Dermis blood vessel endothelial cell (primary cell): ENCODE measurements around the gene EMP2. TPM values are rescaled to one million over a fixed set of nuclear protein-coding genes. Genes with fewer than 3 reads are reported as not detected.

Experiments used
- DNase-seq: peaks from one replicate; pipeline ENCODE4 v3.0.0; 2010
- total RNA-seq: library from RNA; depleted of rRNA; stranded (reverse); fragments of >200 nt; gene quantifications from 2 replicates; pipeline ENCODE4 v1.2.3, GENCODE V29; 2014

EMP2 gene
- total RNA-seq, 1 donor from 2014 or later, result 43.7 TPM

DNA sequence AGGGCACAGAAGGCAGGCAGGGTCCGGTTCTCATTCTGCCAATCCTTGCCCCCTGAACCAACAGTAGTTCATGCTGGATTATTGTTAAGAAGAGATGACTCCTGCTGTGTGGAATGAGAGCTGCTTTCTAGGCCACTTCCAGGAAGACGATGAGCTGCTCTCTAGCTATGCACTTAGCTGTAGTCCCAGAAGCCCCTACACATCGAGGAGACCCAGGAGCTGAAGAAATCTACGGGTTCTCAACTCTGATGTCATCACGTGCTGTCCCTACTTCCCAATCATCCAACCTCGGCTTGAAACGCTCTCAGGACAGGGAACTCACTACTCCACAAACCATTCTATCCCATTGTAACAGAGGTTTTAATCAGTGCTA, 29.0 kb upstream of the EMP2 start:
- DNase-seq, result no peak

DNA sequence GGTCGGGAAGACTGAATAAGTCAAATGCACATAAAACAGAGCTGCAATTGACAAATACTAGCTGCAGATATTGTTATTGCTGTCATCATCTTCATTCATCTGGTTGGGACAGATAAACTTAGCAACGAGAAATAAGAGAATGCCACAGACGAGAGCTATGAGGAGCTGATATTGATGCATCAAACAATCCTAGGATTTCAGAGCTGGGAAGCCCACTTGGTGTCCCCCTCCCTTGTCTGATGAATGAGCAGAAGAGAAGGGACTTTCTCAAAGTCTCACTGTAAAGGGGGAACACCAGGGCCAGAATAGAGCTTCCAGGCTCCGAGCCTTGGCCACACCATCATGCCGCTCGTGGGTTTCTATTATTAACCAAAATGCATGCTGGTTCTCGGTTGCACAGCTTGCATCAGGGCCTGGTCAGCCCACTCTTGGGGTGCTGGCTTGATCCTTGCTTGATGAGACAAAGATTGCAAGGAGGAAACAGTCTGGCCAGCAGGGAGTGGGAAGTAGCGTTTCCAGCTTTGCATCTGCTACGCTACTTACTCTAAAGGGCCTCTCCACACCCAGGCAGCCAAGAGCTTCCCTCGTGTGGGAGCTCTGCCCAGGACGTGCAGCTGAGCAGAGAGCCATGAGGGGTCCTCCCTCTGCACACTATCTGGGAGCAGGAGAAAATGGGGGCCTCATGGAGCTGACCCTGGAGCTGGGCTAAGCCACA, 28.4 kb upstream of the EMP2 start:
- no peak for DNase-seq

DNA sequence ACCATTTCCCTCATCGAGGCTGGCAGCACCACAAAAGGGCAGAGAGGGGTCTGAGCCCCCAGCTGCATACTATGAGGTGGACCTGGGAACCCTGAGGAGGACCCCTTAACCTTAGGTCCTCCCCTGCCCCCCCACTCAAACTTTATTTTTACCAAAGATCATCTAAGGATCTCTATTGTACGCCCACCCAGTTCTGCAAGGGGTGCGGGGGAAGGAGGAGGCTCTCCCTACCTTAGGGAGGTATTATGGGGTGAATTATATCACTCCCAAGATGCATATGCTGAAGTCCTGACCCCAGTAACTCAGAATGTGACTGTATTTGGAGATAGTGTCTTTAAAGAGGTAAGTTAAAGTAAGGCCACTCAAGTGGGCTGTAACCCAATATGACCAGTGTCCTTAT, 26.8 kb upstream of the EMP2 start:
- no peak for DNase-seq

DNA sequence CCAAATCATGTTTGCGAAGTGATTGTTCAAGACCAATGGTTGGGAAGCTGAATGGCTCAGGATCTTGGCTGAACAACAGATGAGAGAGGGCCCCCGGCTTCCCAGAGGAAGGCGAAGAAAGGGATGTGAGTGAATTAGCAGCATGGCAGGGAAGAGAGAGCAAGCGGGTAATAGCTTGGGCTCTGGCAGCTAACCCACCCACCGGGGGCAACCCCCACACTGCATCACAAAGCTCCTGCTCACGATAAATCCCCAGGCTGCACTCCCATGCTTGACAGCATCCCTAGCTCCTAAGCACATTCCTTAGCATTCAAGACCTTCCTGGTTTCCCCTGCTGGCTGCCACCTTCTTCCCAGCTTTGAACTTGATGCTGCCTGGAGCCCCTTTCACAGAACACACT, 26.2 kb upstream of the EMP2 start:
- no peak for DNase-seq

DNA sequence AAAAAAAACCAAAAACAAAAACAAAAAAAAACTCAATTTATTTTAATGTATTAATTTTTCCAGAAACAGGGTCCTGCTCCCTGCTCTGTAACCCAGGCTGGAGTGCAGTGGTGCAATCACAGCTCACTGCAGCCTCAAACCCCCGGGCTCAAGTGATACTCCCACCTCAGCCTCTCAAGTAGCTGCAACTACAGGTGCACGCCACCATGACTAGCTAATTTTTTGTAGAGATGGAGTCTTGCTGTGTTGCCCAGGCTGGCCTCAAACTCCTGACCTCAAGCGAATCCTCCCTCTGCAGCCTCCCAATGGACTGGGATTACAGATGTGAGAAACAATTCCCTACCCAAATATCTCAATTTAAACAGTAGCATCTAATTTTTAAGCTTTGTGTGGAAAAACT, 25.2 kb upstream of the EMP2 start:
- DNase-seq, result no peak

DNA sequence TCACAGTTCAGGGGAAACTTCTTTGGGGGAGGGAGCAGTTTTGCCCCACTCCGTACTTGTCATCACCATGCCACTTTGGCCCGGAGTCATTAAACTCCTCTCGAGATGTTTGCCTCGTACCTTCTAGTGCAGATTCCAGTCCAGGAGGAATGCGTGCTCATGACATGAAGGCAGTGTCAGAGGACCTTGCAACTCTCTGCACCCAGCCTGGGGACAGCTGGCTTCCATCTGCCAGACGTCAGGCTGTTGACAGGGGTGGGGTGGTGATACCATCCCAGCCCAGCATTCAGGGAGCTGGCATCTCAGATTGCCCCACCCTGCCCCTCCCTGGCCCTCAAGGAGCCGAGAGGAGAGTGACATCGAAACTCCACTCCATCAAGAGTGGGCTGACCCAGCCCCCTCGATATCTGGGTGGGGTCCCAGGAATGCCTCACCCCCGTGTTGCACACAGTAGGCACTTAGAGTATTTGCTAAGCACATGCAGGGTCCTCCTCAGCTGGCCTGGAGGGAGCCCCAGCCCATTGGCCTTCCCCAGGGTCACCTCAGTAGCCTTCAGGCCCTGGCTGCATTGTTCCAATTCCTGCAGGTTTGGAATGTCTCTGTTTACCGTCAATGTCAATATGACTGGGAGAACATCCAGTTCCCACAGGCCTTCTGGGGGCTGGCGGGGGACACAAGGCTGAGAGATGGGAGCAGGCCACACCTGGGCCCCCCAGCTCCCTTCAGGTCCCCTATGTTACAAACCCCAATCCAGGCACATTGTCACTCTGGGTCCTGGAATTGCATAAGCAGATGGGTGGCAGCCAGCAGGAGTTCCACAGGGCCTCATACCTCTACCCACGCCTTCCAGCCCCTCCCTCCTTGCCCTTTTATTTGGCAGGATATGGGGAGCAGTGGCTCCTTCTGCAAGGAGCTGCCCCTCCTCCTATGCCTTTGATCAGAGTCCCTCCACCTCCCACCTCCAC, 21.3 kb upstream of the EMP2 start:
- DNase-seq, result no peak

DNA sequence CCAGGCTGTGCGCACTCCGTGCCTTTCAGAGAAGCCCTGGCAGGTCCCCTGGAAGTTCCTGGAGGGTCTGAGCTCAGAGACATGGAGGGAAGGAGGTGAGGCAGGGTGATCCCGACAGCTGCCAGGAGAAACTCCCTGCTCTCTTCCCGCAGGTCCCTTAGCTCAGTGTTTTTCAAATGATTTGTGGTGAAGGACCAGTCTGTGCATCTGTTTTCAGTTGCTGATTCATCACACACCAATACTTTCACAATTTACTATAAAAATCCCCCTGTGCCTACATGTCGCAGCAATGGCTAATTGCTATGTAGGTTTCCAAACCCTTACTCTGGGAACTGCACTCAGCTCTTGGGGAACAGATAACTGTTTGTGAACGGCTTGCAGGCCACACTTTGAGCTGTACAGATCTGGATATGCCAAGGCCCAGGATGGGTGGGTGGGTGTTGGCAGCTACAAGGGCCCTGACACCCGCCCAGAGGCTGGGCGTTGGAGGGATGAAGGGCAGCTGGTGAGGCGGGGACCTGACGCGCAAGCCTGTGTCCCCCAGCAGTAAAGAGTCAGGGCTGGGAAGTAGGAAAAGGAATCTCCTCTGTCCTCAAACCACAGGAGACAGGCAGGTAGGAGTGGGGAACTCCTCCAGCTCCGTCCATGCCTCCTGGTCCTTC, 20.5 kb upstream of the EMP2 start:
- no peak for DNase-seq

DNA sequence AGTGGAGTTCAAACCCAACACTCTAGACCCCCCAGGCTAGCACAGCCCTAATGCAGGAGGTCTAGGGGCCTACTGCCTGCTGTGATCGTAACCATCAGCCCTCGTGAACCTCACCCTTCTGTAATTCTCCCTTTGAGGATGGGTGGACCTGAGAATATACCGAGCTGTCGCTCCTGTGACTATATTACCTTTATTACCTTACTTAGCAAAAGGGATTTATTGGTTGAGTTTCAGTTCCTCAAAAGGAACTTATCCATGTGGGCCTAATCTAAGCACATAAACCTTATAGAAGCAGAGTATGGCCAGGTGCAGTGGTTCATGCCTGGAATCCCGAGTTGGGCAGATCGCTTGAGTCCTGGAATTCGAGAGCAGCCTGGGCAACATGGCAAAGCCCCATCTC, 19.2 kb upstream of the EMP2 start:
- DNase-seq, result no peak

DNA sequence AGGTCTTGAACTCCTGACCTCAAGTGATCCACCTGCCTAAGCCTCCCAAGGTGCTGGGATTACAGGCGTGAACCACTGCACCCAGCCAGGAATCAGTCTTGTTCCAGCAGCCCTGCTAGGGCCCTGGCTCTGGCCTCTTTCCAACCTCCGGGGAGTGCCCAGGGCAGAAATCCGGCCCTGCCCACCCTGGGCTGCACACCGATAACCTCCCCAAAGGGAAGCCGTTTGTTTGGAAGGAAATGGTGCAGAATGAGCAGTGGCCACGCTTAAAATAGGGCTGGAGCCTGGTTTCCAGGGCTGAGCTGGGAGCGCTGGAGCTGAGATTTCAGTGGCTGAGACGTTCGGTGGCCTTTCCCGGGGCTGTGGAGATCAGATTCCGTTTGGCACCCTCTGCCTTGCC, 17.8 kb upstream of the EMP2 start:
- peak; percentile 8 for DNase-seq

DNA sequence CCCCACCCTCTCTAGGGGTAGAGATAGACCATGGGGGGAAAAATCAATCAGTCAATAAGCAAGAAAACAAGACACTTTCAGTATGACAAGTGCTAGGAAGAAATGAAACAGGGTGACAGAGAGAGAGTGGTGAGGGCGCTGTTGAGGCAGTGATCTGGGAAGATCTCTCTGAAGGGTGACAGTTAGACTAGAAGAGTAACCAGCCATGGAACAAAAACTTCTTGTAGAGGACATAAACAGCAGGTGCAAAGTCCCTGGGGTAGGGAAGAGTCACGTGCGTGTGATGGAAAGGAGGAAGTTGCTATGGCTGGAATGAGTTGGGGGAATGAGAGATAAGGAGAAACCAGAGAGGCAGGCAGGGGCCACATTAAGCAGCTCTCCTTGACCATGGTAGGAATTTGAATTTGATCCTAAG, 16.8 kb upstream of the EMP2 start:
- DNase-seq, result no peak

DNA sequence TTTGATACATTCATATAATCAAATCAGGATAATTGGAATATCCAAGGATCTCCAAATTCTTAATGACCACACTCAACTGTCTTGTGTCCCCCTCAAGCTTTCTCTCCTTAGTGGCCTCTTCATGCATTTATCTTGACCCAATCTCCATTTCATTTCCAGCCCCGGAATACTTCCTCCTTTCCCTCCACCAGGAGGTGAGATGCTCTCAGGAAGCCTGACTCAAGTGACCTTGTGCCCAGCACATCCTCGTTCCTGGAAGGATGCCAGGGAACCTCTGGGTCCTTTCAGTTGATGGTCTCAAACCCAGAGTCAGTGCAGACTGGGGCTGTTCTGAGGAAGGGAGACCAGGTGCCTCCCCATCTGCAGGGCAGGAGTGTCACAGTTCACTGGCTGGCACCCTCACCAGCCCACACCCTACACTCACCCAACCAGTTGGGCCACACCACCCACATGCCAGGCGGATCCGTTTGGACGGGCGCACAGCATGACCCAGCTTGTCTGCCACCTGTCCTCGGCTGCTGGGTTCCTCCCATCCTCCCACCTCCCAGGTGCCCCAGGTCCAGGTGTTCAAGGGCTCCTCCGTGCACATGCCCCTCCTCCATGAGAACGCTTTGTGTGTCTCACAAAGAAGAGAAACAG, 14.0 kb upstream of the EMP2 start:
- no peak for DNase-seq

DNA sequence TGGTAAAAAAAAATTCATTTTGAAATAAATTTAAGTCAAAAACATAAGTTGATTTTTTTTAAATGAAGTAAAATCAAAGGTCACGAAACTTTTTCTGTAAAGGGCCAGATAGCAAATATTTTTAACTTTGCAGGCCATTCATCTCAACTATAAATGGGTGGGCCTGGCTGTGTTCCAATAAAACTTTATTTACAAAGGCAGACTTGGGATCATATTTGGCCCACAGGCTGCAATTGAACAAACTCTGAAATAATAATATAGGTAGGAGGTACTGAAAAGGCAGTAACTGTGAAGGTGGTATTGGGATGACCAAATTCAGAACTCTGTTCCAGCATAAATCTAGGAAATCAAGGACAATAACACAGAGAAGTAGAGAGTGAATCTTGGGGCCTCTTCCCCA, 12.2 kb upstream of the EMP2 start:
- no peak for DNase-seq

DNA sequence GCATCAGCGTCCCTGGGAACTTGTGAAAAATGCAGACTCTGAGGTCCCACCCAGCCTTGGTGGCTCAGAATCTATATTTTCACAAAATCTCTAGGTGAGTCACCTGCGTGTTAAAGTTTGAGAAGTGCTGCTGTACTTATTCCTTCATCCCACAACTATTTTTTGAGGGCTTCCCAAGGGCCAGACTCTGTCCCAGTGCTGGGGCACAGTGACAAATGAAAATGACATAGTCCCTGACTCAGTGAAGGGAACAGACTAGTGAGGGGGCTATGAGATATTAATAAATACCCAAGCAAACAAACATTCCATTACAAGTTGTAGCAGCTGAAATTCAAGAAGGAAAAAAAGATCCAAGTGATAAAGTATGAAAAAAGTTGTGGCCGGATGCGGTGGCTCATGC, 9.9 kb upstream of the EMP2 start:
- DNase-seq, result no peak

DNA sequence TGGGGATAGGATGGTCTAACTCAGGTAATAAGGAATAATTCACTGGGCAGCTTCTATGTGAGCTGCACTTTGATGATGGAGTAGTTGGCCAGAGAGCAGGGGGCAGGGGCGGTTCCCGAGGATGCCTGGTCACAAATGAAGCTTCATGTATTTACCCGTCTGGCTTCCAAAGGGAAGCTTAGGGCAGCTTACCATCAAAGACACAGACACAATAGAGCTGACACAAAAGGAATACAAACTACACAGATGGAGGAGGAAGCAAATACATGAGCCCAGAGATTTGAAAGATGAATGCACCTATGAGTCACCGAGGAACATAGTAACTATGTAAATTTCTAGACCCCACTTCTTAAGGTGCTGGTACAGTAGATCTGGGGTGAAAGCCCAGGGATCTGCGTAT, 8.7 kb upstream of the EMP2 start:
- DNase-seq, result no peak

DNA sequence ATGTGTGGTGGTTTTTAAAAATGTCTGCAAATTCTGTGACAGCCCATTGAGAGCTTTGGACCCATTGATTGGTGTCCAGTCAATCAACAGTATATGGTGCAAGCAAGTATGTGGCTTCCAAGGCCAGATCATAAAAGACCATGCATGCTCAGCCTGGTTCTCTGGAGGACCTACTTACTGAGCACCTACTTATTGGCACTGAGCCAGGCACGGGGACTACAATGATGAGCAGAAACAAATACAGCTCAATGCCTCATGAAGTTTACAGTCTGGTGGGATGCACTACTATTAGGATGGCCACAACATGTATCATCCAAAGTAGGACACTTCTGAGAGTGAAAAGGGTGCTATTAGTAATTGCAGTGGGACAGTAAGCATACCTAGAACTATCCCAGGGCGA, 7.2 kb upstream of the EMP2 start:
- DNase-seq, result no peak

DNA sequence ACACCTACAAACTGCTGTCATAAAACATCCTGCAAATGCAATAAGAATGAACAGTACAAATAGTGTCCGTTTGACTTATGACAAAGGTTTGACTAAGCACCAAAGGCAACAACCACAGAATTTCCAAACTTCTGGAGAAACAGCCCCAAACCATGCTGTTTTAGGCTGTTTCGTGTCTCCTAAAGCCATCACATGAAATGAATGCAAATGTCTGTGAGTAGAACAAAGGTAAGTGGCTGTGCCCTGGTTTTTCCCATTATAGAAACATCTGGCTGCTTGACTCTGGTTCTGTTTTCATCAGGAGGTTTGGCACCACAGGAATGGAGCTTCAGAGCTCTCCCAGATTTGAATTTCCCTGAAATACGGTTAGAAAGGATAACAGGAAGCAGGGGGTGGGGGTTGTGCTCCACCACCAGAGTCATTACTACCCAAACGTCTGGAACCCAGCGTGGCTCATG, 4.6 kb upstream of the EMP2 start:
- no peak for DNase-seq

DNA sequence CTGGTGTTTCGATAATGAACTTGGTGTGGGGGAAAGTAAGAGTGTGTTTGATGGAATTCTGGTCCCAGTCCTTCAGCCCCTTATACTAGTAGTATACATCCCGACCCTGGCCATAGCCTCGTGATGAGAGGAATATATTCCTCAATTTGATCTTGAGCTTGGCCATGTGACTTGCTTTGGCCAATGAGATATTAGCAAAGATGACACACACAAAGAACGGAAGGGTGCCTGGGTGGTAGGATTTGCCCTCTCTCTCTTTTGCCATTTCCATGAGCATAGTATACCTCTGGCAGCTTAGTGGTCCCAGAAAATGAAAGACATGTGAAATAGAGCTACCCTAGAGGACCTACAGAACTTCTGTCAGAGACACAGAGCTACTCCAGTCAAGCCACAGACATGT, 2.9 kb upstream of the EMP2 start:
- no peak for DNase-seq

DNA sequence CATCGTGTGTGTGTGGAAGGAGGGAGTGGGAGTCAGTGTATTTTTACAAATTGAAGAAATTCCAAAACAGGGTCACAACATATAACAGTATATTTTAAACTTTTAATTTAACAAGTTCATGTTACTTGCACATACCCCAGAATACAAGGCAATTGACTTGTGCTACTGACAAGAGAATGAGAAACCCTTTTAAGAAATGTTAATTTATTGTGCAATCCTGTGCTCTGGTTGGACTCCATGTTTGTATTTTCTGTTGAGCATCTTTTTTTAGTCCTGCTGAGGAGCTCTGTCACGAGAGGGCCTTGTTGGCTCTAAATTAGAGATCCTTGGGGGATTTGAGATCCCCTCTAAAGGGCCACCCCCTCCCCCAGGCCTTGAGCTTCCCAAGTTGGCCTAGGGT, 1.1 kb upstream of the EMP2 start:
- DNase-seq, result no peak

DNA sequence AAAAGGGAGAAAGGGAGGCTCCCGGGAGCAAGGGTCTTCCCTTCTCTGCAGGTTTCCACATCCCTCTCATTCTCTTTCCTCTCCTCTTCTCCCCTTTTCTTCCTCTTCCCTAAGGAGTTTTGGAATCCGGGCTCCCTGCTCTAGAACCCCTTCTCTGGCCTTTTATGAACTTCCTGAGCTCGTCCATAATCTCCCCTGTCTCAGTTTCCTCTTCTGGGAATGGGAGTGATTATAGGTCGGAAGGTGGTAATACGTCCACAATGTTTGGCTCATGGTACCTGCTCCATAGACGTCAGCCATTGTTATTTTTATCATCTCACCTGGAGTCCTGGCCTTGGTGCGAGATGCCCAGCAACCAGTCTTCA, 467 bp upstream of the EMP2 start:
- no peak for DNase-seq

DNA sequence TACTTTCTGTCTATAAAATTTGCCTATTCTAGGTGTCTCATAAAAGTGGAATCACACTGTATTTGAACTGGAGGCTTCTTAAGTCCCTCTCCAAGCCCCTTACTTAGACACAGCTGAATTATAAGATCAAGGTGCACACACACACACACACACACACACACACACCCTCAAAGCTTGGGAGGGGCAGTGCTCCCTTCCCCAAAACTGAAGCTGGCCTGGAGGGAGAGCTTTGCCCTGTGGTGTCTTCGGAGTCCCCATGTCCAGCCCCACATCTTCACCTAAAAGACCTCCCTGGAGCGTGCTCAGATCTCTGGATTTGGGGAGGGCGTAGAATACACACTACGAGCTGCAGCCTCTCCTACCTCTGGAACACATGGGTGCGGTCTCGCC, 828 bp downstream of the EMP2 start:
- DNase-seq, result no peak

DNA sequence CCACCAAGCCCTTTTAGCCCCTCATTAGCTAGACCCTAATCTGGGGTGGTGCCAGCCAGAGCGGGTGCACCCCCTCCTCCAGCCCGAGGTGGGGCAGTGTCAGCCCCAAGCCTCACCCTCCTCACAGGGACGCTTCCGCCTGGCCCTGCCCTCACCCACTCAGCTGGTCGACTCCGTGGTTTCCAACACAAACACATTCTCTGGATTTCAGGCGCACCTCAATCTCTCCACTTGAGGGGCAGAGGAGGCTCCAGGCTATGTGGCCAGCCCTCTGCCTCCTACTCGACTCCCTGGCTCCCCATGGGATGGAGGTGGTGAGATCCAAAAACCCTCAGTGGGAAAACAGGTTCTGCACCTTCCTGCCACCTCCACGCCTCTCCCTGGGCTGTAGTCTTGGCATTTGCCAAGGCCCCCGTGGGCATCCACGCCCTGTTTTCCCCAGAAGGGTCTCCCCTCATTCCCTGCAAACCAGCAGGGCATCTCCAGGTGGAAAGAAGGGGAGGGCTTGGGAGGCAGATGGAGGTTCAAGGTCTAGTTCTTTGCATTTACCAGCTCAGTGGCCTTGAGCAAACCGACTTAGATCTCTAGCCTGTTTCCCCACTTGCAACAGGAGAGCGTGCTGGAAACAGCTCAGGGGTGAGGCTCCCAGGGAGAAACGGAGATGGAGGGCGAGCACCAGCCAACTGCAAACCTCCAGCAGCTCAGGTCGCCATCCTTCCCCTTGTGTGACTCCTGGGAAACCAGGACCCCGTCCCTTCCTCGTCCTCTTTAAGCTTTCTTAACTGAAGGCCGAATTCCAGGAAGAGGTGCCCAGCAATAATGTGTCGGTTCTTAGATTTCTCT, 1.7 kb downstream of the EMP2 start:
- no peak for DNase-seq
